Activated CD8-positive, alpha-beta memory T cell treated with anti-CD3 and anti-CD28 coated beads, Interleukin-2, amount 50 U/mL, for 48 hours (primary cell): ENCODE measurements around the gene MAST4.

Source experiments
- DNase-seq: peaks from one replicate; pipeline ENCODE4 v3.0.0-alpha.2; 2020

MAST4 gene

DNA sequence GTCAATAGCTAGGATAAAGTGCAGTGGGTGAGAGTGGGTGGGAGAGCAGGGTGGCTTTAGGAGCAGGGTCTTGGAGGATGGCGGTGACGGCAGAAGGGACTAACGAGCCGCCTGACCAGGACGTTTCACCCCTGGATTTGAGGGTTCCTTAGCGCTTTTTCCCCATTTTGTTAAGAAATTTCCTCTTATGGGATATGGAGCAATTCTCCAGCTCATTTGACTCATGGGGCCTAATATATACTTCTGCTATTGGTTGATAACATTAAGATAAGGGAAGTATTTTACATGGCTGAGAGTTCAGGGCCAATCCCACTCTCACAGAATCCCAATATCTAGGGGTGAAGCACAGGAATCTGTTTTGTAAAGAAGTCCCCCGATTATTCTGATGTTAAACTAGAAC lies 582.8 kb downstream of the MAST4 start:
- no peak for DNase-seq

GRCh38 chr5:67179697-67180361 lies 583.6 kb downstream of the MAST4 start:
- DNase-seq, result no peak

DNA sequence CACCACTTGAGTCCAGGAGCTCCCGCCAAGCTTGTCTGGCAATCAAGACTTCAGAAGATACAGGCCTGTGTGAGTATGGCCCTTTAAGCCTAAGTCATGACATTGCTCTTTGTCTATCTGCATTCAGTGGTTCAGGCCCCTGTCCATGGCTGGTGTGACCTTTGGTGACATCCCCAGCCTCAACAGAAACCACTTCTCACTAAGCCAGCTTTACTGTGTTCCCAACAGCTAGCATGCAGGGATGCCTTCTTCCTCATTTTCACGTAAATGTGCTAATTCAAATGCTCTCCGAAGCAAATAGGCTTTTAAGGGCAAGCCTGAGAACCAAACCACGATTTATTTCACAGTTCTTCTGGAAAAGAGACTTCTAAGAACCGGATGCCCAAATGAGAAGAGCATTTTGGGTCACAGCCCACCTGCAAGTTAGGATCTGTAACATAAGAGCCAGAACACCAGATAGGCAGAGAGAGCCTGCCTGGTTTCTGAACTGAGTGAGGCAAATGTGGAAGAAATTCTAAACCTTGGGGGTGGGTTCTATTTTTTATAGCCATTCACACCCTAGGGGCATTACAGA lies 585.5 kb downstream of the MAST4 start:
- DNase-seq, result no peak

DNA sequence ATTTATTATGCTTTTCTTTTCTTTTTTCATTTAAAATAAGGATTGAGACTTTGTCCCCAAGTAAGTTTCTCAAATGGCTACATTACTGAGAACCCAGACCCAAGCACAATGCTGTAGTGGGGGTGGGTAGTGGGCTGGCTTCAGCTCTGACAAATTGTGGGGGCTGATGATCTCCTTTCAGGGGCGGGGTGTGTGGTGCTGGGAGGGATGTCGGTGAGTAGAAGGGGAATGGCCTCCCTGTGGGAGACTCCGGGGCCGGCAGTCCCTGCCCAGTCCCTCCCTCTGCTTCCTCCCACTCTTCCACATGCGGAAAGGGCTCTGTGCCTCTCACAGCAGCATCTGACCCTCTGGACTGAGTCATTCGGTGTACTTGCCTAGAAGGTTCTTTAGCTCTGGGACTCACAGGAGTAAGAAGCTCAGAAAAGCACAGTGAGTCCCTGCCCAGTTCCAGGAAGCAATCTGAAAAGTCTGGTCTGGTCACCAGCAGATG lies 586.2 kb downstream of the MAST4 start:
- no peak for DNase-seq

GRCh38 chr5:67183859-67184258 lies 587.7 kb downstream of the MAST4 start:
- no peak for DNase-seq

DNA sequence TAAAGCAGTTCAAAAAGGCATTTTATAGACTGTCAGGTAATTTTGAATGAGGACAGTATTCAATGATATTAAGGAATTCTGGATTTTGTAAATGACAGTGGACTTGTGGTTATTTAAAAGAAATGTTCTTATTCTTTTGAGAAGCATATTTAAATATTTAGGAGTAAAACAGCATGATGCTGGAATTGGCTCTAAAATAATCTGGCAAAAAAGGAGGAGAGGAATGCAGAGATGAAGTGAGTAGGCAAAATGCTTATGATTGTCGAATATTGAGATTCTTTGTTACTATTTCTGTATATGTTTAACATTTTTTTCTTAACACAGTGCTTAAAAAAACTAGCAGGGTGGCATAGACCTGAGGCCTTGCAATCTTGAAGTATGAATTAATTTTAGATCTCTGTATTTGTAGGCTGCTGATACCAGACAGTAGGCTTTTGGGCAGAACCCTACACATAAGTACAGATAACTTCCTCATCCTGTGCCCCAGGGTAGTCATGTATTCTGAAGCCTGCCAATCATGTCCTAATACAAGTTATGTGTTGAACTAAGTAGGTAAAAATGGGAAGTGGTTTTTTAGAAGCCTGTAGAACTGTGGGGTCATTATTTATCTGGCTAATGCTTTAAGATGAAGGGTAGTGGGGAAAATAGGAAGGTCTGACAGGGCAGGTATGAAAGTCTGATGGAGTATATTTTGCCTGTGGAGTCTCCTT lies 591.0 kb downstream of the MAST4 start:
- DNase-seq, result no peak

DNA sequence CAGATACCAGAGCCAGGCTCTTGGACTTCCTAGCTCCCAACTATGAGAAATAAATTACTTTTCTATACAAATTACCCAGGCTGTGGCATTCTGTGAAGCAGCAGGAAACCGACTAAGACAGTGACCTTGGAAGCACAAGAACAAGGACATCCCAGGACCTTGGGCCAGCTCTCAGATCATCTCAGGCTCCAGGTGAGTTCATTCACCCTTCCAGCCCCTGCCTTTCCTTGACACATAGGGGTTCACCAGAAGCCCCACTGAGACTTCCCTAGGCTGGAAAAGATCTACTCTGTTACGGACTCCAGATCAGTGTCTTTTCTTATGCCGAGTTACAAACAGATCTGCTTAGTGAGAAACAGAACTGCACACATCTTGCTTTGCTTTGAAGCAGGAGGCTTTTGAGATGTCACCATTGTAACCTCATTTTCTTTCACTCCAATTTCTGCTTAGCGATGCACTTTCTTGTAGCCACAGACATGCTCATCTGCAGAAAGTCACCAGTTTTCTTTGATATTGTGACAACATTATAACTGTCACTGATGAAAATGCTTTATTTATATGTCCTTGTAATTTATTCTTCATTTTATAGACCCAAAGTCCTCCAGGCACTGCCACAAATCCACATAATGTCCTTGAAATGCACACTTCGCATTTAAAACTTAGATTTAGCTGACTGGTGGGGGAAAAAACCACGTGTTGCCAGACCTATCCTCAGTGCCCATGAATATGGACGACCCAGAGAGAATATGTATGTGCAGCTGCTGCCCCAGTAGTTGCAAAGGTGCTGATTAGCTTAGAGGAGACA lies 592.3 kb downstream of the MAST4 start:
- DNase-seq, result no peak

- no peak for DNase-seq
These were observed 592.8 kb downstream of the MAST4 start for GRCh38 chr5:67189079-67189354.

DNA sequence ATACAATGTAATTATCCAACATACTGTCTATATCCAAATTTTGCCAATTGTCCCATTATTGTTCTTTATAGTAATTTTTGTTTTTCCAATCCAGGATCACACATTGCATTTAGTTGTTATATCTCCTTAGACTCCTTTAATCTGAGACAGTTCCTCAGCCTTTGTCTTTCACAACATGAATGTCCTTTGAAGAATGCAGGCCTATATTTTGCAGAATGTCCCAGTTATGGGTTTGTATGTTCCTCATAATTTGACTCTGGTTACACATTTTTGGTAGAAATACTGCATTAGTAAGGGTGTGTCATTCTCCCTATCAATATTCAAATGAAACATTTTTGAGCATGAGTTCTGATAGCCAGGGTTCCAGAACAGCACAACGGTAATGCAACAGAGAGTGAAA lies 593.7 kb downstream of the MAST4 start:
- no peak for DNase-seq

GRCh38 chr5:67190410-67190809 lies 594.2 kb downstream of the MAST4 start:
- DNase-seq, result no peak

- no peak for DNase-seq
These were observed 594.7 kb downstream of the MAST4 start for GRCh38 chr5:67190861-67191260.

DNA sequence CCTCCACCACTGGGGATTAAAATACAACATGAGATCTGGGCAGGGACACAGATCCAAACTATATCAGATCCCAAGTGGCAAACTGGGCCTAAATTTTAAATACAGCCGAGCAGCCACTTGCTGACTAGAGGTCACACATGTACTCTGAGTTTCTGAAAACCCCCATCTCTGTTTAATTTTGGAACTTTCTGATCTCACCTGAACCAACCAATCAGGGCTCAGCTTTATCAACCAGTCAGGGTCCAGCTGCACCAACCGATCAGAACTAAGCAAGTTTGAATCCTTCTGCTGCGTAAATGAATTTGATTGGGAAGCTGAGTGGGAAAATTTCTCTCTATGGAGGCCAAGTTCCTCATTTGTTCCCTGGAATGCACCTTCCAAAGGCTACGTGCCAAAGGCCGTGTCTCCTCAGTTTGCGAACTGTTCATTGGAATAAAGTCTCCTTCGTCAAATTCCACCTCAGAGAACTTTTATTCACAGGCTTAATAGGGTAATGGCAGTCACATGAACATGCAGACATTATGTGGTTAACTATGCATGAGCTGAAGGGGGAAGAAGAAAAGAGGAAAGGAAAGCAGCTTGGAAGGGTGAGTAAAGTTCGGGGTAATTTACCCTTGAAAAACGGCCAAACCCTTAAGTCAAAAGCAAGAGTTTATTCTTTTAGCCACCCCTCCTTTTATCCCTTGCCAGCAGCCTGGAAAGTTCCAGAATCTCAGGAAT lies 596.7 kb downstream of the MAST4 start:
- DNase-seq, result no peak

GRCh38 chr5:67193439-67193807 lies 597.2 kb downstream of the MAST4 start:
- no peak for DNase-seq

DNA sequence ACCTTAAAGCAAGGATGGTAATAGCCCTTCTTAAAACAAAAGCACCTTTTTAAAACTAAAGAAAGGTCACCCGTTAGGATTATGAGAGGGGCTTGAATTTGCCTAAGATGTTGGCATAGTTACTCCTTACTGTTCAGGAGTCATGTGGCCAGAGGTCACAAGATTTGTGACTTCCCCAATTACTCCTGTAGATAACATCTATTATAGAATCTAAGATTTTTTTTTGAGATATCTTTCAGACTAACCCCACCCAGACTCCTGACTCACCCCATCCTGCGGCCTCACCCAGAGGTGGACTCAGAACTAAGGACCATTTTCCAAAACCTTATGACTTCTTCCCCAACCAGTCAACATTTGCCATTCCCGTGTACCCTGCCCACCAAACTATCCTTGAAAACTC lies 598.0 kb downstream of the MAST4 start:
- no peak for DNase-seq

GRCh38 chr5:67195406-67196275 lies 599.4 kb downstream of the MAST4 start:
- DNase-seq, result no peak

DNA sequence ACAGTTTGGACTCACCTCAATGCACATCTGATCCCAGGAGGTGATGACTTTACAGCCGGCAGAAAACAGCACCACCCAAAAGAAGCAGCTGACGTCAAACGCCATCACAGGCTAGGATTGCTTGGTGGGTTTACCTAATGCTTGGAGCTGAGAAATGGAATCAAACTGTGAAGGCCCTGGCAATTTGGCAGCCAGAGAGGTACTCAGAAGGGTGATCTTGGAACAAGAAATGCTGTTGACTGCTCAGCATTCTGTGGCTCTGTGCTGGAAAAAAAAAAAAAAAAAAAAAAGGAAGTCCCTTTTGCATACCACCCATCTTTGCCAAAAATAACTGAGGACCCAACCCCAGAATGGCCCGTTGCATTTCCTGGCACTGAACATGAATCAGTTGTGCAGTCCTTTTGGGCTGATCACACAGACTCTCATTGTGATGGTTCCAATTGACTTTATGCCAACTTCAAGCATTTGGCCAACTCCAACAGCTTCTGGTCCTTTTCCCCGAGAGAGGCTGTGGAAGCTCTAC lies 600.4 kb downstream of the MAST4 start, which contains the start of gene CD180:
Gene CD180 (minus strand): TSS at position 263 of the 523 bp plus-strand sequence. CDS start 158 bp downstream, at position 105.
- no peak for DNase-seq

DNA sequence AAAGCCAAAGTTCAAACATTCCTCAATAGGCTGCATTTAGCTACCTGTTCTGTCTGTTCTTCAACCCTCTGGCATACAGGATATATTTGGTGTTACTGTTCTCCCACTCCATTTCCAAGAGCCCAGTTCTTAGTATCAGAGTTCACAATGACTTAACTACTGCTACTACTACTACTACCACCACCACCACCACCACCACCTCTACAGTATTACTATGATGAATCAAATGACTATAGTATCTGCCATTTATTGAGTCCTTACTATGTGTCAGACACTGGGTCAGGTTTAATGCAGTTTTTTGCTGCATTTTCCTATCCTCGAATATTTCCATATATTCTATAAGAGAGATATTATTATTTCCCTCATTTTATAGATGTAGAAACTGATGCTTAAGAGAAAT lies 601.3 kb downstream of the MAST4 start:
- no peak for DNase-seq

DNA sequence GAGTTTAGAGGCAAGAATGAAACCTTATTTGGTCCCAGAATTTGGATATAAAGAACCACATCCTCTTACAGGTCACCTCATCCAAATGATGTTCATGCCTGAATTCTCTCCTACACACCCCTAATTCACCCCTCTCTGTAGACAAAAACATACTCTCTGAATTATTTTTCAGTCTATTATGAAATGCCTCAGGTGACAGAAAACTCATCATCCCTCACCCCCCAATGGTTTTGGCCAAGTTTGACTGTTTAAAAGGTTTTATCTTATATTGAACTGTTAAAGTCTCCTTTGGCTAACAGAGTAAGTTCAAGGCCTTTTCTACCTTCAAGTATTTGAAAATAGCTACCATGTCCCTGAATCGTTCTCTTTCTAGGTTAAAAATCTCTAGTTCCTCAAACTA lies 602.7 kb downstream of the MAST4 start:
- no peak for DNase-seq

GRCh38 chr5:67199859-67200258 lies 603.7 kb downstream of the MAST4 start:
- no peak for DNase-seq

DNA sequence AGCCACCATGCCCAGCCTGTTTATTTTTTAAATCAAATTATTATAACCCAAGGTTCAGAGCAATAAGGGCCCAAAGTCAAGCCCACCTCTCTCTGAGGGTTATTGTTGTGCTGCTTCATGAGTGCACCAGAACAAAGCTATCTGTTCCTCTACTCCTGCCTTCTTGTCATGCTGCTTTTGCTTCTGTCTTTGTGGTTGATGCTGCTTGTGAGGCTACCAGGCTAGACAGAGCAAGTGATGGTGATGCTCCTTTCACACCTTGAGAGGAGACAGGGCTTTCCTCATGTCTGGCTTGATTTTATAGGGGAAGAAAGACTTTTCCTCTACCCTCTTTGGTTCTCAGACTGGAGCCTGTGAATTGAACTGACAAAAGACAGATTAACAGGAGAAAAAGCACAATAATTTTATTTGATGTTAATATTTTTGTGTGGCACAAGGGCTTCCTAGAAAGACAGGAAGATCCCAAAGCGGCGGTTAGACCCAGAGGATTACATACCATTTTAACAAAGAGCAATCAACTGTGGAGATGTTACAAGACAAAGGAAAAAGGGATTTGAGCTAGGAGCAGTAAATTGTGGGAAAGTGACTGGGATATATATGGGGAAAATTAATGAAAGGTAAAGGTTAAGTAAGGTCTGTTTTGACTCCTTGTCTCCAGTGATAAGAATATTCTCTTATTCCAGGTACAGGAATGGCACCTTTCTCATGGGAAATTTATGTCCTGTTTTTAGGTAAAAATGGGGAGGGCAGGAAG lies 604.8 kb downstream of the MAST4 start:
- DNase-seq, result no peak
